SU-DHL-6 (cell line): ENCODE measurements around the gene PPARGC1A.

Experiments used
- H2AFZ ChIP-seq: fragments of 200-600 bp; sonication (generic); 2 replicates; pipeline ENCODE4 v1.6.1; 2014; ENCODE audit warnings: low read depth, mild to moderate bottlenecking, moderate library complexity, mixed read lengths, antibody characterized with exemption, low read length; ENCODE audit not compliant: severe bottlenecking
- H3F3A ChIP-seq: fragments of 200-600 bp; shearing (Covaris generic); 2 replicates; pipeline ENCODE4 v1.6.0; 2016; ENCODE audit warnings: antibody characterized with exemption, mild to moderate bottlenecking; ENCODE audit not compliant: insufficient read depth
- H3K27ac ChIP-seq: fragments of 200-600 bp; sonication (generic); 2 replicates; pipeline ENCODE4 v1.5.1; 2016; ENCODE audit warnings: low read depth, mild to moderate bottlenecking, low read length, moderate library complexity, mixed read lengths
- H3K27me3 ChIP-seq: fragments of 200-600 bp; sonication (generic), shearing (Covaris generic); 2 replicates; pipeline ENCODE4 v1.6.0; 2014; ENCODE audit warnings: mild to moderate bottlenecking, low read length
- H3K36me3 ChIP-seq: fragments of 200-600 bp; sonication (generic); 2 replicates; pipeline ENCODE4 v1.6.1; 2014; ENCODE audit warnings: mild to moderate bottlenecking, low read length, mixed read lengths
- H3K4me2 ChIP-seq: fragments of 300-600, 200-600 bp; shearing (Covaris generic), sonication (generic); 2 replicates; pipeline ENCODE4 v1.6.0; 2014; ENCODE audit warnings: low read length, low read depth, mild to moderate bottlenecking; ENCODE audit not compliant: poor library complexity, severe bottlenecking
- H3K4me3 ChIP-seq: fragments of 200-600 bp; sonication (generic); 2 replicates; pipeline ENCODE4 v1.5.1; 2014; ENCODE audit warnings: antibody characterized with exemption, low read length, mild to moderate bottlenecking, mixed read lengths; ENCODE audit not compliant: insufficient read depth, poor library complexity, severe bottlenecking
- H3K79me2 ChIP-seq: fragments of 200-600 bp; sonication (generic); 2 replicates; pipeline ENCODE4 v1.6.1; 2014; ENCODE audit warnings: mild to moderate bottlenecking, low read length, moderate library complexity; ENCODE audit not compliant: insufficient read depth
- H3K9ac ChIP-seq: fragments of 200-600 bp; sonication (generic); 2 replicates; pipeline ENCODE4 v1.7.0; 2014; ENCODE audit warnings: mild to moderate bottlenecking, low read length
- H3K9me2 ChIP-seq: fragments of 200-600 bp; sonication (generic); replicated peaks from 2 replicates; pipeline ENCODE4 v1.6.1; 2014; ENCODE audit warnings: low read length; ENCODE audit not compliant: insufficient read depth
- H3K9me3 ChIP-seq: fragments of 200-600 bp; sonication (generic); 2 replicates; pipeline ENCODE4 v1.6.1; 2014; ENCODE audit warnings: low read length, mixed read lengths; ENCODE audit not compliant: insufficient read depth
- H4K20me1 ChIP-seq: fragments of 200-600 bp; sonication (generic); 2 replicates; pipeline ENCODE4 v1.6.1; 2014; ENCODE audit warnings: low read depth, mild to moderate bottlenecking, antibody characterized with exemption, low read length, moderate library complexity, mixed read lengths
- CTCF ChIP-seq: fragments of 200-600 bp; sonication (generic); IDR thresholded peaks from one replicate; pipeline ENCODE4 v1.5.1; 2017; ENCODE audit warnings: antibody characterized with exemption, mild to moderate bottlenecking, low read length, moderate library complexity; ENCODE audit not compliant: insufficient read depth, poor library complexity, severe bottlenecking
- EZH2phosphoT487 ChIP-seq: fragments of 200-600 bp; sonication (generic), shearing (Covaris generic); conservative IDR thresholded peaks from 2 replicates; pipeline ENCODE4 v1.6.1; 2018; ENCODE audit warnings: mild to moderate bottlenecking, antibody characterized with exemption, low read length, moderate library complexity, mixed read lengths

The PPARGC1A gene

DNA sequence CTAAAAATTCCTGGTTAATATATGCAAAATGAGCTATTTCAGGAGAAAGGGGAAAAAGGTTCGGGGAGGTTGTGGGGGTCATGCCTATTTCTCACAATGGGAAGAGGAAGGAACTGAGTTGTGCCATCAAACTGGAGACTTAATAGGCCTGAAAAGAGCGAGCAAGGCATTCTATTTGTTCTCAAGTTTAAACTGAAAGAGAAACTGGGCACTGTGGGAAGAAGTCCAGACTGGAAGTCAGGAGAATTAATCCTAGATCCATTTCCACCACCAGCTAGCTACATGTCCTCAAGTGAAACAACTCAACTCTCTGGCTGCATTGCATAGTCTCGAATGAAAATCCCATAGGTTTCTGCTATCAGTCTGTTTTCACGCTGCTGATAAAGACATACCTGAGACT is 50.6 kb downstream of the PPARGC1A start:
- no peaks in the 10 kb centered on the region for H3F3A ChIP-seq
- no peak overlapping the region for H3K27ac ChIP-seq
- no peak overlapping the region for H2AFZ ChIP-seq
- no peak overlapping the region for H3K4me3 ChIP-seq
- H3K9me3 ChIP-seq, result no peaks in the 10 kb centered on the region
- H4K20me1 ChIP-seq, result no peaks in the 10 kb centered on the region
- H3K79me2 ChIP-seq, result no peaks in the 10 kb centered on the region
- H3K4me2 ChIP-seq, result no peak overlapping the region
- TF ChIP-seq EZH2phosphoT487, result no peak
- TF ChIP-seq CTCF, result no peak
- H3K27me3 ChIP-seq, result no peaks in the 10 kb centered on the region
- H3K9me2 ChIP-seq, result no peaks in the 10 kb centered on the region
- H3K9ac ChIP-seq, result no peak overlapping the region
- H3K36me3 ChIP-seq, result no peaks in the 10 kb centered on the region

- Histone ChIP-seq H3K4me2 (no peak overlapping the region), H3K4me3 (no peak overlapping the region), H4K20me1 (no peaks in the 10 kb centered on the region), H3K36me3 (no peaks in the 10 kb centered on the region), H3K9me2 (no peaks in the 10 kb centered on the region), H2AFZ (no peak overlapping the region), H3K27me3 (no peaks in the 10 kb centered on the region), H3K9ac (no peak overlapping the region), H3K79me2 (no peaks in the 10 kb centered on the region), H3F3A (no peaks in the 10 kb centered on the region), H3K9me3 (no peaks in the 10 kb centered on the region), H3K27ac (no peak overlapping the region)
- TF ChIP-seq EZH2phosphoT487, result no peak
- no peak for TF ChIP-seq CTCF
These were observed 51.2 kb downstream of the PPARGC1A start for GRCh38 chr4:23838607-23839006.

GRCh38 chr4:23838131-23838530 is 51.7 kb downstream of the PPARGC1A start:
- H3K36me3 ChIP-seq, result no peaks in the 10 kb centered on the region
- no peaks in the 10 kb centered on the region for H3K9me2 ChIP-seq
- no peak for TF ChIP-seq CTCF
- TF ChIP-seq EZH2phosphoT487, result no peak
- H3K27ac ChIP-seq, result no peak overlapping the region
- no peaks in the 10 kb centered on the region for H3K27me3 ChIP-seq
- H2AFZ ChIP-seq, result no peak overlapping the region
- H4K20me1 ChIP-seq, result no peaks in the 10 kb centered on the region
- no peak overlapping the region for H3K9ac ChIP-seq
- H3K9me3 ChIP-seq, result no peaks in the 10 kb centered on the region
- no peaks in the 10 kb centered on the region for H3F3A ChIP-seq
- no peak overlapping the region for H3K4me3 ChIP-seq
- H3K4me2 ChIP-seq, result no peak overlapping the region
- H3K79me2 ChIP-seq, result no peaks in the 10 kb centered on the region
